GM15510 (cell line): ENCODE measurements around the gene ZNF366.

Source experiments
- POLR2A ChIP-seq: IDR thresholded peaks from 3 replicates; pipeline ENCODE4 v1.6.1; 2011; ENCODE audit warnings: borderline replicate concordance; ENCODE audit not compliant: insufficient read length; ENCODE audit errors: extremely low read depth

The ZNF366 gene

GRCh38 chr5:72402959-72403628 lies 104.1 kb downstream of the ZNF366 start:
- TF ChIP-seq POLR2A, result no peak

GRCh38 chr5:72402381-72402890 lies 104.8 kb downstream of the ZNF366 start:
- no peak for TF ChIP-seq POLR2A

- TF ChIP-seq POLR2A, result no peak
Measured at GRCh38 chr5:72400950-72401349, 106.3 kb downstream of the ZNF366 start.

- no peak for TF ChIP-seq POLR2A
Measured at GRCh38 chr5:72397836-72398235, 109.4 kb downstream of the ZNF366 start.

GRCh38 chr5:72394688-72395087 lies 112.5 kb downstream of the ZNF366 start:
- no peak for TF ChIP-seq POLR2A

- no peak for TF ChIP-seq POLR2A
Measured at GRCh38 chr5:72393052-72393451, 114.2 kb downstream of the ZNF366 start.
